Measurements from ENCODE around the gene DIO3.

Gene DIO3

DNA sequence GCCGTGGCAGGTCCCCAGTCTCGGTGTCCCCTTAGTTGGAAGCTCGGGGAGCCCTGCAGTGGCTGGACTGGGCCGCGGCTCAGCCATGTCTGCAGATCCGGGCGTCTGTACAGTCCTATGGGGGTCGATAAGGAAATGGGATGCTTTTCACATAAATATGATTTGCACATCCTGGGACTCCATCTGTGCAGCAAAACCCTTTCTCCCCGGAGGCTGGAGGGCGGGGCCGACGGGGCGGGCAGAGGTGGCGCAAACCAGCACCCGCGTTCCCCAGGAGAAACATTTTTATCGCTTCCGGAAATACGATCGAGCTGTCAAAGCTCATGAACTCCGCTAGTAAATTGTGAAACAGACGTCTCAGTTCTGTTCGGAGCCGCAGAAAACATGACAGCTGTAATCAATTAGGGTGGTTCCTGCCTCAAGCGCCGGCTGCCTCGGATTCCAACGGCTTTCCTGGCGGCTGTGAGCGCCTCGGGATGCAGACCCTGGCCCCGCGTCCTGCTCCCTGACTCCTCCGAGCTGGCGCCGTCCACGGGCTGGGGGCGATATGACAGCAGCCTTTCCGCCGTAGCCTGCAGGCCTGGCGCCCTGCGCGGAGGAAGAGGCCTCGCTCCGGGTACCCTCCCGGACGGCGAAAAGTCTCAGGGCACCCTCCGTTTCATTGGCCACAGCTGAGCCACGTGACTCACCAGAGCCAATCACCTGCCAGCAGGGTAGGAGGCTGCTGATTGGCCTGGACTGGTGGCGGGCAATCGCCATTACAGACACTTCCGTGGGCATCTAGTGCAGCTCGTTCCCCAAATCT is 23.0 kb downstream of the DIO3 start:
- DNase-seq = no peak

DNA sequence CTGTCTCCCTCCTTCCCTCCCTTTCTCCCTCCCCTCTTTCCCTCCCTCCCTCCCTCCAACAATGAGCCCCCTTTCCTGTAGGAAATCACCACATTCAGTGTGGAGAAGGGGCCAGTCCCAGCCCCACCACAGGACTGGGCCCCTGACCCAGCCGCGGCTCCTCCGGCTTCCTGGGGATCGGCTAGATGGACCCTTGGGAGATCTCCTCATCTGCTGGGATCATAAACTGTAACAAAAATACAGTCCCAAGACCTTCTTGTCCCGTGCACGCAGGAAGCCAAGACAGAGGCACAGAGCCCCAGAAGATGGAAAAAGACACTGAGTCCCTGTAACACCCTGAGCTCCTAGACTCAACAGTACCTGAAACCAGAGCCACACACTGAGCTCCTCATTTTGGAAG is 23.9 kb downstream of the DIO3 start:
- no peak for DNase-seq

DNA sequence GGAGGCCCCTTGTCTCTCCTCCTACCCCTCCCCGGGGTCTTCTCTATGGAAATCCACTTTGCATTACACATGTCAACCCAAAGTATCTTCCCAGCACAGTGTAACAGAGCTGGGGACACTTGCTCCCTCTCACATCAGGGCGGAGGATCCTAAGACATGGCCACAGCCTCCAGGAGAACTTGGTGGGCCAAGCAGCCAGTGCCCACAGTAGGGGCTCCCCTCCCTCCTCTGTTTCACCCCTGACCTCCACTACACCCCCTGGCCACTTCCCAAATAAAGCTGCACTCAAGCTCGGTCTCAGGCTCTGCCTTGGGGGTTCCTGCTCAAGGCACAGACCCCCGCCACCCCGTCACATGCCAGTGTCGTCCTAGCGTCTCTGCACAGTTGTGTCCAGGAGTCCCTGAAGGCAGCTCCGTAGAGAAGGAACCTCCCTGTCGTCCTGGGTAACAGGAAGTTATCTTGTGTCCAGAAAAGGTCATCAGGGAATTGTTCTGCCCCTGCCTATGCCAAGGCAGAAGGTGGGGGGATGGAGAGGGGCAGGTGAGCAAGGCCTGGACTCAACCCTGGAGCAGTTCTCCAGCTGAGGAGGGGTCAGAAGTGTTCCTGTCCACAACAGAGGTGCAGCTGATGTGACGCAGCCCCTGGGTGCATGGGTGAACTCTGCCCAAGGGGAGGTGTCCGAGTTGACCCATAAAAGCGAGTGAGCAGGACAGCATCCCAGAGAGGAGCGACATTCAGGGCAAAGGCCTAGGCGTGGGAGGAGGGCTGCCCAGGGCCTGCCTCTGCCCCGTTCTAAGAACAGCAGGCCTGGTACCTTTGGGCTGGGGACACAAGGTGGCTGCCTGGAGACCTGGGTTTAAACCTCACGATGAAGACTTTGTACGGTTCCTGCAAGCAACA is 25.5 kb downstream of the DIO3 start:
- DNase-seq = no peak

DNA sequence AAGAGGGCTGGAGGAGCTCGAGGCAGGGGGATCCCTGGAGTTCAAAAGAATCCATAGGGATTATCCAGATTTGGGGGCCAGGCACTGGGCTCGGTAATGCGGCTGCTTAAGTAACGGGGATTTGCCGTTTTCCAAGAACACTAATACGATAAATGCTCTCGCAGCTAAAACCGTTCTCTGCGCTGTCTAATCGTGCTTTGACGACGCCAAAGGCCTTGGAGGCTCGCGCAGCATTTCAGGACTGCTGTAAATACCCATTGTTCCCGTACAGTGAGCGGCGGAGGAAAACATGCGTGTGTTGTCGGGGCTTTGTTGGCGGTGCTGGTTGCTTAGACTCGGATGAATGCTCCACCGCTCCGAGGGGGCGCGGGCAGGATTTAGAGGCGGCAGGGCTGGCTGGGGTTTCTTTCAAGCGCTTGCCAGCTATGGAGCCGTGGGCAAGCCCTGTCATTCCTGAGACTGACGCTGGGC is 26.2 kb downstream of the DIO3 start:
- DNase-seq = no peak

DNA sequence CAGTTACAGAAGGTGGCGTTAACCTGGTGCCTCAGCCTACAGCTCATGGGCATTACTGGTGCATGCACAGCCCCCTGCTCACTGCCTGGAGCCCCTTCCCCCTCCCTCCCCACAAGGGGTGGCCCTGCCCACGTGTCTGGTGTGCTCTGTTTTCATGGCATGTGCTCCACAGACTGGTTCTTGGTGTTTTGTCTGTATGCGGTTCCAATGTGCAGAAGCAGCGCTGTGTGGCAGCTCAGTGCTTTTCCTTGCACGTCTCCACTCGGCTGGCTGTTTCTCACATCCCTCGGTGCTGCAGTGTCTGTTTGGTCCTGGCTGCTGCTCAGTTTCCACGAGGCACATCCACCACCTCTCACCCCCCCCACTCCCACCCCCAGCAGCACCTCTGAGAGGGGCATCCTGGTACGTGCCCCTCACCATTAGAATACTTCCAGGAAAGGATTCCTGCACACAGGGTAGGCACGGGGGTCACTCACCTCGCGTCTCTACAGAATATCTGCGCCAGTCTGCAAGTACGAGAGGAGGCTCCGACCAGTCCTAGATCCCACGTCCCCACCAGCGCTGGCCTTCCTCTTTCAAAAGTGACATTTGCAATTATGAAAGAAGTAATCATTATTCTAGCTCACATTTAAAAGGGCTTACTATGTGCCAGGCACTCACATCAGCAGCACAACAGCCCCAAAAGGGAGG is 27.1 kb downstream of the DIO3 start:
- no peak for DNase-seq

DNA sequence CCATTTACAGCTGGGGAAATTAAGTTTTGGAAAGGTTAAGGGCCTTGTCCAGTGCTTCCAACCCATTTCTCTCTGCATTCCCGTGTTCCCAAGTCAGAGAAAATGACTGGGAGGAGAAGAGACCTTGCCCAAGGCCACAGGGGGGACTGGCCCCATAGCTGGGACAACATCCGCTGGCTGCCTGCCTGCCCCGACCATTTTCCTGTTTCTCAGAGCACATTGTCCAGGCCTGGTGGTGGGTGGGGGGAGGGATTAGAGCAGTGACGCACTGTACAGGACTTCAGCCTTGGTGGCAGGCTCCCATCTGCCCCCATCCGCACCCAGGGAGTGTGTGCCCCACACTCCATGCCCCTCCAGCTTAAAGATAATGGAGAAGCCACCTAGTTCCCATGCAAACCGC is 27.7 kb downstream of the DIO3 start:
- DNase-seq = no peak

DNA sequence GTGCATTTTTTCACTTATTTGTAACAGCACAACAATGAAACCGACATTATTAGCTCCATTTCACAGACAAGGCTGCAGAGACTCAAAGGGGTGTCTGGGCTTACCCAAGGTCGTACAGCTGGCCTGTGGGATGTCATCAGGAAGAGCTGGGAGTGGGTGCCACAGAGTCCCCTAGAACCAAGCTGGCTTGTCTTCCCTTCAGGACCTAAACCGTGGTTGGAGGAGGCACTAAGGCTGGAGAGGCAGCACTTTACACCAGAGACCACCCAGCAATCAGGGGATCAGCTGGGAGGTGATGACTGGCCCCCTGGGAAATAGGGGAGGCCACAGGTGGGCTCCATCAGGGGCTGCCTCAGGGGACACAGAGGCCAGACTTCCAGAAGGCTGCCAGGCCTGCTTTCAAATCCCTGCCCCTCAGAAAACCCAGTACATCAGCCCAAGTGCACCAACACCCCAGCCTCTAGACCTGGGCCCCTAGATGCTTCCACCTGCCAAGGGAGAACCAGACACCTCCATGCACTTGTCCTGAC is 28.3 kb downstream of the DIO3 start:
- no peak for DNase-seq

DNA sequence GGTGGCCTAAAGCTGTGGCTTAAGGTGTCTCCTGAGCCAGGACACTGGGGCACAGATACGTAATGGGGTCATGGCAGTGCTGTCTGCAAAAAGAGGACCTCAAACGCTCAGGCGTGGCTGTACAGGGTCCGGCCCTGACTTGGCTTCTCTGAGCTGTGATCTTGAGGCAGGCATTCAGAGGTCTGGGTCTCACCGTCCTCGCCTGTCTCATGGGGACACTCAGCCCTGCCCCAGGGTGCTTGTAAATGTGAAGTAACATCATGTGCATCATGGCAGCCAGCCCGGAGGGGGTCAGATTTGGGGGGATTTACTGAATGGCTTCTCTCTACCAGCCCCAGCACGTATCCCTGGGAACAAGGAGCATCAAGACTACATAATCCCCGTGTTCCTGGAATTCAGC is 28.8 kb downstream of the DIO3 start:
- DNase-seq = no peak

DNA sequence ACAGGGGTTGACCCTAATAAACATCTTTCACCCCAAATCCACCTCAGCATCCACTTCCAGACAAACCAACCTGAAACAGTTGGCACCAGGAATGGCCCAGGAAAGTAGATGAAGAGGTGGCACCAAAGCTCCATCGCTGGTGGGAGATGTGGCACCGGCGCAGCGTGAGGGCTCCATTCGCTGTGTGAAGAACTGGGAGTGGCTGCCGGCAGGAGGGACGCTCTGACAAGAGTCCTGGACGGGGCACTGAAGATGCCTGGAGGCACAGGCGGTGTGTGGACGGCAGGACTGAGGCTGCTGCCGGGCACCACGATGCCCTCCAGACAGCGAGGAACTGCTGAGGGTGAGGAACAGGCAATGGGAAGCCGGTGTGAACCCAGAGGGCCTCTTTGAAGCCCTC is 29.3 kb downstream of the DIO3 start:
- DNase-seq = no peak

DNA sequence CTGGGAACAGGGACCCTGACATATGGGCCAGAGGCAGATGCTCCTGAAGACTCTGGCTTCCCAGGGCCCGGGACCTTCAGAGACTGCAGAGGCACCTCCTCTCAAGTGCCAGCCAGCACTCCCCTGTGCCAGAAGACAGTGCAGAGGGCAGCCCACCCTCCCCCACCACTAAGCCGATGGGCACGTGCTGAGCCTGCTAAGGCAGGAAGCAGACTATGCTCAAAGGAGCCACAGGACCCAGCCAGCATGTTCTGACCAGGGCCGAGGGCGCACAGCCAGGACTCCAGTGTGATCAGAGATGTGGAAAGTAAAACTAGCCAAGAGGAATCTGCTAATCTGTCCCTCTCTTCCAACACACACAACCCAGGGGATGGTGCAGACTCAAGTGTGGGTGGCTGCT is 29.8 kb downstream of the DIO3 start:
- no peak for DNase-seq

DNA sequence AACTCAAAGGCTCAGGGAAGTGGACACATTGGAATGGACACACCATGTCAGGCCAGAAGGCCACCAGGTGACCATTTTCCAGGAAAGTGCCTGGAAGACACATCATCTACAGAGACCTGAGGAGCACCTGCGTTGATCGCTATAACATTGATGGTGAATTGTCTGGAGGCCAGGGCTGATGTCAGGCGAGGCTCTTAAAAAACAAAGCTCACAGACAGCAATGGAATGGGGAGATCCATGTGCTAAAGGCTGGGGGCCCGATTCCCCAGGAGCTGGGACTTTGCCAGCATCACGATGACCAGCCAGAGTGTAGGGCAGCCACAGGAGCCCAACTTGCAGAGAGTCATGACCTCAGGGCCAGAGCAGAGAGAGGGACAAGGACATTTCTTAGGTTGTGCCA is 30.3 kb downstream of the DIO3 start:
- no peak for DNase-seq

DNA sequence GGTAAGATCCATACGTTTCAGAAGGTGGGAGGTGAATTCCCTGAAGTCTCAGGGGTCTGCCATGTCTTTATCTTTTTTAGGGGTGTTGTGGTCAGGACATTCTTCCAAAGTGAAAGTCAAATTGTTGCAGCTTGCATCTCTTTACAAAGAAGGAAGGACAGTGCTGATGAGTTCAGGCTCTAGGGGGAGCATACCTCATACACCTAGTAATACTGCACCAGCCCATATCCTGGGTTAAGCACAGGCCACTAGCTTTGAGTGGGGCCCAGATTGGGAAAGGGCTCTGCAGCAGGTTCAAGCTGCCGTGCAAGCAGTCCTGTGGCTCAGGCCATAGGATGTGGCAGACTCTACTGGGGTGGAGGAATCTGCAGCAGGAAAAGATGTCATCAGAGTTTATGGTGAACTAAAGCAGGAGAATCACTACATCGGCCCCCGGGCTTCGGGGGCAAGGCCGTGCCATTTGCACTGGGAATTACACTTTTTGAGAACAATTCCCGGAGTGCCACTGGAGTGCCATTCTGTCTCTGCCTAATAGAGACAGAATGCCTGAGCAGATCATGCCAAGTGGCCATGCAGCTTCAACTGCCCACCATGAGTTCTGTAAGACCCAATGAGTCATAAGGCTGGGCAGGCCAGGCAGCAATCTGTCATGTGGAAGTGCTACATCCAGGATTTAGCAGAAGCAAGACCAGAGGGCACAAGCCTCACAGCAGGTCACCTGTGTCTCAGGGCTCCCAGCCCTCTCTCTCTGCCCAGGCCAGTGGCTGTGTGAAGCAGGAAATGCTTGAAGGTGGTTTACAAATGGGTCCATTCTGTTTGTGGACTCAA is 32.3 kb downstream of the DIO3 start:
- no peak for DNase-seq

DNA sequence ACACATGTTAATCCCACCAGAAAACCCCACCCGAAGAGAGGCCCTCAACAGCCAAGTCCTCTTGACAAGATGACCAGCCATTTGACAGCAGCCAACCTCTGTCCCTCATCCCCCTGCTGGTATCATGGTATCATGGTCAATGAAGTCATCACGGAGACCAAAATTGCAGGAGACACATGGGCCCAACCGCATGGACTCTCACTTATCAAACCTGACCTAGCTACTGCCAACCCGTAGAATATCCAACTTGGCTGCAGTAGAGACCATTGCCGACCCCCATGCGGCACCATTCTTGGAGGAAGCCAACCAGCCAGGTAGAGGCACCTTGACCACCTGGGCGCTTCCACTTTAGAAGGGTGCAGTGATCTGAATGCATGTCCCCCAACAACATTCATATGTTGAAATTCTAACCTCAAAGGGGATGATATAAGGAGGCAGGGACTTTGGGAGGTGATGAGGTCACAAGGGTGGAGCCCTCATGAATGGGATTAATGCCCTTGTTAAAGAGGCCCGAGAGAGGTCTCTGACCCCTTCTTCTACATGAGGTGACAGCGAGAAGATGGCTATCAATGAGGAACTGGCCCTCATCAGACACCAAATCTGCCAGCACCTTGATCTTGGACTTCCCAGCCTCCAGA is 33.3 kb downstream of the DIO3 start:
- DNase-seq = no peak

DNA sequence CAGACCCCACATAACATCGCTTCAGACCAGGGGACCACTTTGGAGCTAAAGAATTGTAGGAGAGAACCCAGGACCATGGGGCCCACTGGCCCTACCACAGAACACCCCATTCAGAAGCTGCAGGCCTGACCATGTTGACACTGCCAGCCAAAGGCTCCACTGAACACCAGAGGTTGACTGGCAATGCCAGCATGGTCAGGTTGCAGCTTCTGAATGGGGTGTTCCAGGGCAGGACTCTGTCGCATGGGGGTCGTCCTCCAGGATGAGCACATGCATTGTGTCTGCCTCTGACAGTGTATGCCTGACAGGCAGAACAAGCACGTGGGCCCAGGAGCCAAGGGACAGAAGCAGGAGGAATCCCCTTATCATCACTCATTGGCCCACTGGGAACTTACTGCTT is 34.1 kb downstream of the DIO3 start:
- DNase-seq = no peak

DNA sequence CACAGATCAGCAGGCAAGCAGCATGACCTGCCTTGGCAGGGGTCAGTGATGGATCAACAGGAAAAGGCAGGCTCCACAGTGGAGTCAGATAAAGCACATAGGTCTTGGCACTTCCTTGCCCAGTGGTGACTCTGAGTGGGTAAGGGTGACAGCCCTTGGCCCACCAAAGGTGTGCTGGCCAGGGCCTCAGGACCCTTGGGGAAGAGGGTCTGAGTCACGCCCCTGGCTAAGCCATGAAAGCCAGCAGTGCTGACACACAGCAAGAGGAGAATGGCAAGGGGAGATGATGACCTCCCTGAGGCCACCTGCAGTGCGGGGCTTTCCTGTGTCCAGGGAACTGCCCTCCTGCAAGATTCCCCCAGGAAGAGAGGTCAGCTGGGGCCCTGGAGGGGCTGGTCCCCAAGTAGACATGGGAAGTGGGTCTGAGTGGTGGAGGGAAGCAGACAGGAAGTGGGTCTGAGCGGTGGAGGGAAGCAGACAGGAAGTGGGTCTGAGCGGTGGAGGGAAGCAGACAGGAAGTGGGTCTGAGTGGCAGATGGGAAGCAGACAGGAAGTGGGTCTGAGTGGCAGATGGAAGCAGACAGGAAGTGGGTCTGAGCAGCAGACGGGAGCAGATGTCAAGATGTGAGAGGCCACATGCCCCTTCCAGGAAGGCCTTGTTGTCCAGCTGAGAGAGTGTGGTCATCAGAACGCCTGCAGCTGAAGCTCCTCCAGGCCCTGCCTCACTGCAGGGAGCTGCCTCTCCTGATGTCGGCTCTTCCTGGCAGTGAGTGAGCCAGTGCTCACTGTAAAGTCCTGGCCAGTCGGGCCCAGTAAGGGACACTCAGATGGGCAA is 34.8 kb downstream of the DIO3 start:
- DNase-seq = no peak

DNA sequence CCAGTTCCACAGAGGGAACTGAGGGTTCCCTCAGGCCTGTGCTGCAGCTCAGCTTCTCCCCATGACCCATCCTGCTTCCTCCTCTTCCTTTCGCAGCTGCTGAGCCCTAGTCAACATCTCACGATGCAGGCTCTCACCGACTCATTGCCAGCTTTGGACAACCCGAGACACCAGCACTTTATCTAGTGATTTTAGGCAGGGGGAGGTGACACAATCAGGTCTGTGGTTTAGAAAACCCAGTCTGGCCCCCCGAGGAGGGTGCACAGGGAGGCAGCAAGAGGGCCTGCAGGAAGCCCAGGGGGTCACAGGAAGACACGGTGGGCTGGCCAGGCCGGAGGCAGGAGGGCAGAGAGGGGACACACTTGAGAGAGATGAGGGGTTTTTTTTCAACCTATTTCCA is 35.4 kb downstream of the DIO3 start:
- no peak for DNase-seq

DNA sequence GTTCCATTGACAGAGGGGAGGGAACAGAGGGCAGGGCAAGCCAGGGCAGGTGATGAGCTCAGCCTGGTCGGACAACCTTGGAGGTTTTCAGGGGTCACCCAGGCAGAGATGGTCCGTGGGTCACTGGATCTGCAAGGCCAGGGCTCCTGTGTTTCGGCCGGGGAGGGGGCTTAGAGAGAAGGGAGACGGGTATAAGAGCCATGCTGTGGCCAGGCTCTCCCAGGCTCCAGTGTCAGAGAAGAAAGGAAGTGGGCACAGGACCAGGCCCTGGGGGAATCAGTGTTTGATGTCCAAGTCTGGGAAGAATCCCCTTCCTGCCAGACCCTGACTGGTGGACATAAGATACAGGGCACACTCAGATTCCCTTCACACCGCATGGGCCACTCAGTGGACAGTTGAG is 36.9 kb downstream of the DIO3 start:
- no peak for DNase-seq

DNA sequence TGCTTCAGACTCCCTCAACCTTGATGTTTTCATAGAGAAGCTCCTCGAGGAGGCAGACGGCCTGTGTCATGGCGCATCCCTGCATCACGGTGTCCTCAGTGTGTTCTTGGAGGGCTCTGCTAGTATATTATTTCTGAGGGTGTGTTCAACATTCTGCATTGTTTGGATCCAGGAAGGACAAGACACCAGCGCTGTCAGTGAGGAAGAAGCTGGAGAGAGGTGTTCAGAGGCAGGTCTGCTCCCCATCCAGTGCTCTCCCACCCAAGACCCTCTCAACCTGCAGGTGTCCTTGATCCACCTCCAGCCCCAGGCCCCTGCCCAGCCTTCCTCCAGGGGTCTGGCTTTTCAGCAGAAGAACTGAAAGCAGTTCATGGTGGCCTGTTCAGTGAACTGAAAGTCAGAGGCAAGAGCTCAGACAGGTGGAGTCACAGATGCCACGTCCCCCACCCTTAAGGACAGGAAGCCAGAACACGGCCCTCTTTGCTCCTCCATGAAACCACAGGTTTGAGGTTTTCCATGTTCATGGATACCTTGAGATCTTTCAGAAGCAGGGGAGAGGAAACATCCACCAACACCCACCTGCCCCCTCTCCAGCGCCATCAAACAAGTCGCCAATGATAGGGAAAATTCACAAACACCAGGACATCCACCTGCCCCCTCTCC is 37.4 kb downstream of the DIO3 start:
- DNase-seq = no peak

DNA sequence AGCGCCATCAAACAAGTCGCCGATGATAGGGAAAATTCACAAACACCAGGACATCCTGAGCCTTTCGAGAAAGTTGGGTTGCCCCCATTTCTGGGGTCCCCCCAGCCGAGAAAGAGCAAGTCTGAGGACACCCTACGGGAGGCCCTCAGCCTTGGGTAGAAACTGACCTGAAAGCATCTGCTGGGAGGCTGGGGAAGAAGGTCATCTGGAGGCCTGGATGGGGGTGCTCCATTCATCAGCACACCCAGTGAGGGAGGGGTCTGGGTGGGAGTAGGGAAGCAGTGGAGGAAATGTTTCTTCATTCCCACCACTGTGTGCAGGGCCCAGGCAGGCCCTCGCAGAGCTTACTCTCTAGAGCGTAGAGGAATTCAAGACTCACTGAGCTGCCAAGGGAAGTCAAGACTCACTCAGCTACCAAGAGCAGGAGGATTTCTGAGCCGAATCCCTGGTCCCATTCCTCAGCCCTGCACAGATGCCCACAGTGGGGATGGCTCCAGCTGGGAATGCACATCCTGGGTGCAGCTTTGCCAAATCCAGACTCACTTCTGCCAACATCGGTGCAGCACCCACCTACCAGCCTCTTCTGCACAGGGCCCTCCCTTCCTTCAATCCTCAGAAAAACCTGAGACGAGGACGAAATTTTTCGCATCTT is 38.1 kb downstream of the DIO3 start:
- DNase-seq = no peak

Data from activated gamma-delta T cell (primary cell).